HG02884 (cell line): ENCODE results near the gene FBXL7.

ENCODE experiments used
- ATAC-seq: cut with Tn5 transposase; IDR thresholded peaks from one replicate; pipeline ENCODE4 v1.9.1; 2021; ENCODE audit warnings: mild to moderate bottlenecking, moderate library complexity; ENCODE audit not compliant: unreplicated experiment

FBXL7 gene

GRCh38 chr5:15645381-15646160, 145.6 kb downstream of the FBXL7 start:
- no peak for ATAC-seq

GRCh38 chr5:15646371-15646770, 146.4 kb downstream of the FBXL7 start:
- no peak for ATAC-seq

- ATAC-seq: no peak
Measured at GRCh38 chr5:15647251-15647650, 147.3 kb downstream of the FBXL7 start.

- no peak for ATAC-seq
Measured at GRCh38 chr5:15650266-15650665, 150.3 kb downstream of the FBXL7 start.

- ATAC-seq: no peak
Measured at GRCh38 chr5:15654779-15655178, 154.8 kb downstream of the FBXL7 start.

GRCh38 chr5:15655683-15656082, 155.7 kb downstream of the FBXL7 start:
- ATAC-seq: no peak

GRCh38 chr5:15664961-15665360, 165.0 kb downstream of the FBXL7 start:
- ATAC-seq: no peak

GRCh38 chr5:15669826-15670225, 169.8 kb downstream of the FBXL7 start:
- no peak for ATAC-seq

- ATAC-seq: no peak
Measured at GRCh38 chr5:15674716-15675115, 174.7 kb downstream of the FBXL7 start.

GRCh38 chr5:15676591-15676990, 176.6 kb downstream of the FBXL7 start:
- ATAC-seq: no peak

- ATAC-seq: no peak
Measured at GRCh38 chr5:15679161-15679560, 179.2 kb downstream of the FBXL7 start.

- no peak for ATAC-seq
Measured at GRCh38 chr5:15680455-15680854, 180.5 kb downstream of the FBXL7 start.

GRCh38 chr5:15682122-15682521, 182.1 kb downstream of the FBXL7 start:
- no peak for ATAC-seq

- no peak for ATAC-seq
Measured at GRCh38 chr5:15682566-15682965, 182.6 kb downstream of the FBXL7 start.

- ATAC-seq: no peak
Measured at GRCh38 chr5:15683332-15683731, 183.4 kb downstream of the FBXL7 start.

GRCh38 chr5:15687401-15687800, 187.4 kb downstream of the FBXL7 start:
- ATAC-seq: no peak

GRCh38 chr5:15689836-15690235, 189.9 kb downstream of the FBXL7 start:
- no peak for ATAC-seq

GRCh38 chr5:15690611-15691010, 190.6 kb downstream of the FBXL7 start:
- no peak for ATAC-seq

GRCh38 chr5:15691521-15691920, 191.5 kb downstream of the FBXL7 start:
- no peak for ATAC-seq

- no peak for ATAC-seq
Measured at GRCh38 chr5:15692706-15693381, 192.9 kb downstream of the FBXL7 start.

- no peak for ATAC-seq
Measured at GRCh38 chr5:15693382-15693728, 193.4 kb downstream of the FBXL7 start.

- ATAC-seq: no peak
Measured at GRCh38 chr5:15693933-15694332, 194.0 kb downstream of the FBXL7 start.
